OCI-LY1 (cell line): ENCODE measurements around the gene RNF8.

Experiments
- CTCF ChIP-seq: fragments of 200-600 bp; sonication (generic), shearing (Covaris generic); IDR thresholded peaks from 2 replicates; pipeline ENCODE4 v1.5.1; 2017; ENCODE audit warnings: mild to moderate bottlenecking, antibody characterized with exemption, low read length, moderate library complexity, mixed read lengths
- EZH2 ChIP-seq: fragments of 200-600 bp; sonication (generic), shearing (Covaris generic); IDR thresholded peaks from 2 replicates; pipeline ENCODE4 v1.8.0; 2017; ENCODE audit warnings: borderline replicate concordance, mixed run types, mild to moderate bottlenecking, antibody characterized with exemption, low read length, moderate library complexity, mixed read lengths

GRCh38 chr6:37331047-37331446 is 22.7 kb upstream of the RNF8 start:
- TF ChIP-seq CTCF = no peak
- TF ChIP-seq EZH2 = no peak
